ENCODE results near the gene PPFIBP2.

DNA sequence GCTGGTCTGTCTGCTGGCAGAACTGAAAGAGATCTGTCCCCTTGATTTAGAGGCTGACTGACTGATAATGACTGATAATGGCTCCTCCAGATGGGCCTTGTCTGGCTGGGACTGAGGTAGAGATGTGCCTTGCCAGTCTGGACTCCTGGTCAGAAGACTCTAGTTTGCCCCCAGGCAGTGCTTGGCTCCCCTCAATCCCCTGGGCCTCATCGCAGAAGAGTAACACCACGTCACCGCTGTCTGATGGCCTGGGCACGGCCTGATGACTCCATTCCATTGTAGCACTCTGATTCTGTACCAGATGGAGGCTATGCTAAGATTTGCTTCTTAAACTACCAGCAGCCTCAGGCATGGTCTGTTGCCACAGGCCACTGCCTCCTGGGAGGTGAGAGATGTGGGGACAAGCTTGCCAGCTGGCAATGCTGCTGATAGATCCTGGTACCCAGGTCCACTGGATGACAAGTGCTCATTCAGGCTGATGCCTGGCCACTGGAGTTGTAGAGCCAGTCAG is 140.5 kb downstream of the PPFIBP2 start:
- TF ChIP-seq, protein P1, sequence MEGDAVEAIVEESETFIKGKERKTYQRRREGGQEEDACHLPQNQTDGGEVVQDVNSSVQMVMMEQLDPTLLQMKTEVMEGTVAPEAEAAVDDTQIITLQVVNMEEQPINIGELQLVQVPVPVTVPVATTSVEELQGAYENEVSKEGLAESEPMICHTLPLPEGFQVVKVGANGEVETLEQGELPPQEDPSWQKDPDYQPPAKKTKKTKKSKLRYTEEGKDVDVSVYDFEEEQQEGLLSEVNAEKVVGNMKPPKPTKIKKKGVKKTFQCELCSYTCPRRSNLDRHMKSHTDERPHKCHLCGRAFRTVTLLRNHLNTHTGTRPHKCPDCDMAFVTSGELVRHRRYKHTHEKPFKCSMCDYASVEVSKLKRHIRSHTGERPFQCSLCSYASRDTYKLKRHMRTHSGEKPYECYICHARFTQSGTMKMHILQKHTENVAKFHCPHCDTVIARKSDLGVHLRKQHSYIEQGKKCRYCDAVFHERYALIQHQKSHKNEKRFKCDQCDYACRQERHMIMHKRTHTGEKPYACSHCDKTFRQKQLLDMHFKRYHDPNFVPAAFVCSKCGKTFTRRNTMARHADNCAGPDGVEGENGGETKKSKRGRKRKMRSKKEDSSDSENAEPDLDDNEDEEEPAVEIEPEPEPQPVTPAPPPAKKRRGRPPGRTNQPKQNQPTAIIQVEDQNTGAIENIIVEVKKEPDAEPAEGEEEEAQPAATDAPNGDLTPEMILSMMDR (conservative IDR thresholded peaks at IDR 0.05) = no peak
- no peak for TF ChIP-seq ZFX (IDR thresholded peaks at IDR 0.05)
